Endothelial cell of umbilical vein (primary cell): ENCODE results near the gene SENP7.

Source experiments
- CTCF ChIP-seq, 2 donors: IDR thresholded peaks; 1 replicate in 1 of 2; 2 replicates in 1 of 2; pipeline ENCODE4 v1.5.1; 2011; ENCODE audit warnings: low read length in 2 of 2, mild to moderate bottlenecking in 2 of 2, moderate library complexity in 2 of 2, control low read depth in 1 of 2, inconsistent platforms in 1 of 2, low read depth in 1 of 2; ENCODE audit not compliant: insufficient read depth in 1 of 2; ENCODE audit errors: extremely low read depth in 1 of 2
- GATA2 ChIP-seq: IDR thresholded peaks from 2 replicates; pipeline ENCODE4 v1.7.0; 2011; ENCODE audit warnings: low read depth, mild to moderate bottlenecking, moderate library complexity, mixed read lengths, low read length; ENCODE audit not compliant: insufficient read length, insufficient read depth

DNA sequence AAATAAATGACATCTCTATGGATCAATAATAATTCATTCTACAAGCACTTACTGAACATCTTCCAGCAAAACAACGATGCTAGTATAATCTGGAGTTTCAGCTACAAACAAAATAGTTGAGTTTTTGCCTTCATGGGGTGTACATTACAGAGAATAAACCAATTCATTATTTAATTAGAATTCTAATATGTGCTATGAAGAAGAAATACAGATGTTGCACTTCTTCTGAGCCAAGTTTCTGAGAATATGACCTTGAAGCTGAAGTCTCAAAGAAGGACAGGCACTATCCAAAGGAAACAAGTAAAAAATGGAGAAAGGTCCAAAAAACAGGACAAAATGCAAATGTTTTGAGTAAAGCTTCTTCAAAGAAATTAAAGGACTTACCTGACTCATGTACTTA is 94.2 kb downstream of the SENP7 start:
- no peak for TF ChIP-seq GATA2
- no peak for TF ChIP-seq CTCF (IDR thresholded peaks at IDR 0.05; ENCODE audit: extremely low read depth in 1 of 2, insufficient read depth in 1 of 2, low read depth in 1 of 2, low read length in 2 of 2)
